Astrocyte (in vitro differentiated cells and primary cell): ENCODE data around the gene AGXT2. TPM values are rescaled to one million over a fixed set of nuclear protein-coding genes. Genes with fewer than 3 reads are reported as not detected.

Experiments used
- DNase-seq: peaks from one replicate; pipeline ENCODE4 v3.0.0-alpha.2; 2010; ENCODE audit warnings: low read depth
- FAIRE-seq: peaks from 2 replicates; lab custom pipeline; 2011; peaks lifted over from hg19 to GRCh38; lab: Jason Lieb, UNC
- H2AFZ ChIP-seq: 2 replicates; pipeline ENCODE4 v1.6.0; 2012; ENCODE audit warnings: low read depth, low read length, inconsistent platforms
- H3K27ac ChIP-seq: 2 replicates; pipeline ENCODE4 v1.5.1; 2011; ENCODE audit warnings: low read depth, low read length, inconsistent platforms
- H3K27me3 ChIP-seq: 2 replicates; pipeline ENCODE4 v1.6.0; 2011; ENCODE audit warnings: low read length, inconsistent platforms; ENCODE audit not compliant: insufficient read depth
- H3K36me3 ChIP-seq: 2 replicates; pipeline ENCODE4 v1.5.1; 2011; ENCODE audit warnings: low read length, inconsistent platforms; ENCODE audit not compliant: insufficient read depth
- H3K4me1 ChIP-seq: 2 replicates; pipeline ENCODE4 v1.5.1; 2011; ENCODE audit warnings: low read length, inconsistent platforms; ENCODE audit not compliant: insufficient read depth
- H3K4me2 ChIP-seq: 2 replicates; pipeline ENCODE4 v1.6.0; 2012; ENCODE audit warnings: low read length, inconsistent platforms
- H3K4me3 ChIP-seq: 2 replicates; pipeline ENCODE4 v1.5.1; 2011; ENCODE audit warnings: low read depth, mild to moderate bottlenecking, low read length, inconsistent platforms; ENCODE audit not compliant: insufficient read depth
- H3K79me2 ChIP-seq: 2 replicates; pipeline ENCODE4 v1.6.0; 2012; ENCODE audit warnings: mild to moderate bottlenecking, low read length, inconsistent platforms; ENCODE audit not compliant: insufficient read depth
- H3K9ac ChIP-seq: 2 replicates; pipeline ENCODE4 v1.6.0; 2012; ENCODE audit warnings: mild to moderate bottlenecking, low read length, inconsistent platforms
- H3K9me3 ChIP-seq: 2 replicates; pipeline ENCODE4 v1.5.1; 2012; ENCODE audit warnings: low read depth, mild to moderate bottlenecking, low read length, inconsistent platforms; ENCODE audit not compliant: insufficient read depth
- H4K20me1 ChIP-seq: 2 replicates; pipeline ENCODE4 v1.6.0; 2012; ENCODE audit warnings: low read length, inconsistent platforms; ENCODE audit not compliant: insufficient read depth
- H3K27ac Mint-ChIP-seq: one replicate; pipeline ENCODE4 v1.8.0; 2021; ENCODE audit warnings: mild to moderate bottlenecking, mixed read lengths; ENCODE audit not compliant: unreplicated experiment
- H3K27me3 Mint-ChIP-seq: one replicate; pipeline ENCODE4 v1.8.0; 2021; ENCODE audit warnings: low read depth, mixed read lengths; ENCODE audit not compliant: unreplicated experiment
- H3K36me3 Mint-ChIP-seq: one replicate; pipeline ENCODE4 v1.8.0; 2021; ENCODE audit warnings: low read depth, mixed read lengths; ENCODE audit not compliant: unreplicated experiment
- H3K4me1 Mint-ChIP-seq: one replicate; pipeline ENCODE4 v1.8.0; 2021; ENCODE audit warnings: low read depth, mixed read lengths; ENCODE audit not compliant: unreplicated experiment
- H3K4me3 Mint-ChIP-seq: one replicate; pipeline ENCODE4 v1.8.0; 2021; ENCODE audit warnings: mild to moderate bottlenecking, moderate library complexity, mixed read lengths; ENCODE audit not compliant: unreplicated experiment
- H3K9me3 Mint-ChIP-seq: one replicate; pipeline ENCODE4 v1.8.0; 2021; ENCODE audit warnings: mild to moderate bottlenecking, mixed read lengths; ENCODE audit not compliant: unreplicated experiment
- EZH2 ChIP-seq: IDR thresholded peaks from 2 replicates; pipeline ENCODE4 v1.6.1; 2012; ENCODE audit warnings: mild to moderate bottlenecking, low read length, inconsistent platforms; ENCODE audit not compliant: insufficient read depth
- total RNA-seq: library from RNA; stranded (reverse); gene quantifications from 2 replicates; pipeline ENCODE4 v1.2.1, GENCODE V29; 2021
- TF ChIP-seq, protein P1 (sequence below): IDR thresholded peaks from 2 replicates; pipeline ENCODE4 v1.5.1; 2011; ENCODE audit warnings: low read depth, mild to moderate bottlenecking, inconsistent platforms, low read length, moderate library complexity; ENCODE audit not compliant: insufficient read depth

The AGXT2 gene
- total RNA-seq, 1 donor from 2014 or later, result not detected

DNA sequence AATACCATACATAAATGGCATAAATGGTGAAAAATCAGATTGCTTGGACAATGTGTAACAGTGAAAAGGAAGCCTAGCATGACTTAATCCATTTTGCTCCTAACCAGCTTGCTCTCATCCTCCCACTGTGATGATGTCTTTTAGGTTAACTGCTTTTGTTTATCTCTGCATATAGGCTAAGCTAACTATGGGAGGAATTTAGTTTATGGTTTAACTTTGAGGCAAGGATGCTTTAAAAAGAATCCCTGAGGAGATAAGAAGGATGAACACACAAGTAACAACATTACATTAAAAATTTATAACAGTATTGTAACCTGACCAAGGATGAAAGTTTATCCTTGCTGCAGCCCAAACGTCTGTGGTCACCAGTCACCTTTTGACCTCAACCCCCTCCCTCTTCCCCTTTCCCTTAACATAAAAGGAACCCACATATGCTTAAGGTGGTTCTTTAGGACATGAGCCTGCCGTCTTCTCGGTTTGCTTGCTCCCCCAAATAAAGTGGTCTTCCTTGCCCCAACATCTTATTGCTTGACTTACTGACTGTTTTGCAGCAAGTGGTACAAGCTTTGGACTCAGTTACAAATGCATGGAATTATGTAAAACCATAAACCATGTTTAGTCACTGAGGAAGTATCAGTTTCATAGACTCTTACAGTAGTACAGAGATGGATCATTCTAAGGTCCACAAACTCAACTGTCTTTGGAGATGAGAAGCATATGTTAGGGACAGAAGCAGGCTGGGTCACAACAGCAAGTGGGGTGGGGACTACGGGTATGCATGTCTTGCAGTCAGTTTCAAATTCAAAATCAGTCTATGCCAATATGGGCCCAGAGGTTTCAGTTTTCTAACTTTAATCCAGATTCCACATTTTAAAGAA is 31.3 kb downstream of the AGXT2 start:
- Histone ChIP-seq H3K27ac (no peak overlapping the region), H3K4me2 (no peak overlapping the region)

DNA sequence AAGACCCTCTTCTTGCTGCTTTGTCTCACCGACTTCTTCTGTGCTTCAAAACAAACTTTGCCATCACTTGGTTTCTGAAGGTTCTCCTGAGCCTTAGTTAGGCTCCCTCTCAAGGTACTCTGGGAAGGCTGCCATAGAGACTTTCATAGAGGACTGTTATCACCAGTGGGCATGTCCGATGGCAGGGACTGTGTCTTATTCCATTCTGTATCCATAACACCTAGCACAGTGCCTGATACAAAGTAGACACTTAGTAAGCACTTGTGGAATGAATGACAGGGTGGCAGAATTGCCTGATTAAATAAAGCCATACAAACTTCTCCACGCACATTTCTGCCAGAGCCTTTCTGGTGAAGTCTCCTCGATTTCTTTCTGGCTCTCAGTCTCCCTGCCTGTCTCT is 32.7 kb downstream of the AGXT2 start:
- FAIRE-seq, result no peak
- Histone ChIP-seq H3K9me3 (no peaks in the 10 kb centered on the region), H3K27ac (no peak overlapping the region), H4K20me1 (no peaks in the 10 kb centered on the region), H3K4me3 (no peak overlapping the region), H2AFZ (no peak overlapping the region), H3K4me2 (no peak overlapping the region), H3K79me2 (no peaks in the 10 kb centered on the region), H3K4me1 (no peaks in the 10 kb centered on the region), H3K36me3 (no peaks in the 10 kb centered on the region), H3K9ac (no peak overlapping the region), H3K27me3 (peaks cover 4% of the 10 kb centered on the region)
- H3K27me3 Mint-ChIP-seq, result peaks cover 10% of the 10 kb centered on the region
- peaks cover 6% of the 10 kb centered on the region for H3K4me1 Mint-ChIP-seq
- peaks cover 3% of the 10 kb centered on the region for H3K9me3 Mint-ChIP-seq
- H3K36me3 Mint-ChIP-seq, result no peaks in the 10 kb centered on the region
- TF ChIP-seq, protein P1, sequence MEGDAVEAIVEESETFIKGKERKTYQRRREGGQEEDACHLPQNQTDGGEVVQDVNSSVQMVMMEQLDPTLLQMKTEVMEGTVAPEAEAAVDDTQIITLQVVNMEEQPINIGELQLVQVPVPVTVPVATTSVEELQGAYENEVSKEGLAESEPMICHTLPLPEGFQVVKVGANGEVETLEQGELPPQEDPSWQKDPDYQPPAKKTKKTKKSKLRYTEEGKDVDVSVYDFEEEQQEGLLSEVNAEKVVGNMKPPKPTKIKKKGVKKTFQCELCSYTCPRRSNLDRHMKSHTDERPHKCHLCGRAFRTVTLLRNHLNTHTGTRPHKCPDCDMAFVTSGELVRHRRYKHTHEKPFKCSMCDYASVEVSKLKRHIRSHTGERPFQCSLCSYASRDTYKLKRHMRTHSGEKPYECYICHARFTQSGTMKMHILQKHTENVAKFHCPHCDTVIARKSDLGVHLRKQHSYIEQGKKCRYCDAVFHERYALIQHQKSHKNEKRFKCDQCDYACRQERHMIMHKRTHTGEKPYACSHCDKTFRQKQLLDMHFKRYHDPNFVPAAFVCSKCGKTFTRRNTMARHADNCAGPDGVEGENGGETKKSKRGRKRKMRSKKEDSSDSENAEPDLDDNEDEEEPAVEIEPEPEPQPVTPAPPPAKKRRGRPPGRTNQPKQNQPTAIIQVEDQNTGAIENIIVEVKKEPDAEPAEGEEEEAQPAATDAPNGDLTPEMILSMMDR, result no peak
- no peak for TF ChIP-seq EZH2
- no peak overlapping the region for H3K27ac Mint-ChIP-seq
- H3K4me3 Mint-ChIP-seq, result no peak overlapping the region
- no peak for DNase-seq

More for the DNA sequence above, 31.3 kb downstream of the AGXT2 start:
- Mint-ChIP-seq H3K9me3 (peaks cover 3% of the 10 kb centered on the region), H3K4me3 (no peak overlapping the region), H3K4me1 (peaks cover 6% of the 10 kb centered on the region), H3K36me3 (no peaks in the 10 kb centered on the region), H3K27me3 (peaks cover 10% of the 10 kb centered on the region), H3K27ac (no peak overlapping the region)
- H3K9ac ChIP-seq, result no peak overlapping the region
- no peaks in the 10 kb centered on the region for H3K36me3 ChIP-seq
- H3K79me2 ChIP-seq, result no peaks in the 10 kb centered on the region
- DNase-seq, result no peak
- no peak for FAIRE-seq
- no peak overlapping the region for H3K4me3 ChIP-seq
- H3K27me3 ChIP-seq, result peaks cover 4% of the 10 kb centered on the region
- H3K4me1 ChIP-seq, result no peaks in the 10 kb centered on the region
- no peaks in the 10 kb centered on the region for H3K9me3 ChIP-seq
- TF ChIP-seq EZH2, result no peak
- TF ChIP-seq, protein P1, result no peak
- H2AFZ ChIP-seq, result no peak overlapping the region
- no peaks in the 10 kb centered on the region for H4K20me1 ChIP-seq

- Histone ChIP-seq H3K4me2 (no peak overlapping the region), H3K36me3 (no peaks in the 10 kb centered on the region), H3K9ac (no peak overlapping the region), H4K20me1 (no peaks in the 10 kb centered on the region), H3K79me2 (no peaks in the 10 kb centered on the region), H3K4me1 (no peaks in the 10 kb centered on the region), H3K4me3 (no peak overlapping the region), H3K27ac (no peak overlapping the region), H3K9me3 (no peaks in the 10 kb centered on the region), H3K27me3 (peaks cover 4% of the 10 kb centered on the region), H2AFZ (no peak overlapping the region)
- Mint-ChIP-seq H3K4me1 (peaks cover 6% of the 10 kb centered on the region), H3K9me3 (peaks cover 3% of the 10 kb centered on the region), H3K36me3 (no peaks in the 10 kb centered on the region), H3K27ac (no peak overlapping the region), H3K4me3 (no peak overlapping the region), H3K27me3 (peaks cover 10% of the 10 kb centered on the region)
- TF ChIP-seq EZH2, result no peak
- TF ChIP-seq, protein P1, result no peak
- FAIRE-seq (no peak), DNase-seq (no peak)
These were observed 35.0 kb downstream of the AGXT2 start for GRCh38 chr5:35012796-35013195.
